ENCODE measurements around the gene DHX16.
"Not testable (repeated sequence)": the region's sequence is repeated elsewhere in the genome, so short reads cannot be mapped to it uniquely, and the experiment has no call there.

DHX16 gene

GRCh38 chr6:30682143-30683117, 9.6 kb upstream of the DHX16 start:
- in situ Hi-C loops (cut with HindIII; ENCODE audit: low pct_ligation_motif_present, low pct_unique_long_range_greater_than_20kb, low sequenced_read_pairs): no loop called here

GRCh38 chr6:30681766-30682142, 8.9 kb upstream of the DHX16 start:
- in situ Hi-C loops (cut with HindIII; ENCODE audit: low pct_ligation_motif_present, low pct_unique_long_range_greater_than_20kb, low sequenced_read_pairs): no loop called here
- DNase-seq: no peak

More at GRCh38 chr6:30682143-30683117, 9.6 kb upstream of the DHX16 start:
- peak; percentile 77 for DNase-seq

GRCh38 chr6:30679765-30680535, 7.1 kb upstream of the DHX16 start:
- no peak for DNase-seq
- in situ Hi-C loops (cut with HindIII; ENCODE audit: low pct_ligation_motif_present, low pct_unique_long_range_greater_than_20kb, low sequenced_read_pairs): no loop called here

GRCh38 chr6:30678964-30679726, 6.3 kb upstream of the DHX16 start:
- peak; percentile 73 for DNase-seq
- in situ Hi-C loops (cut with HindIII; ENCODE audit: low pct_ligation_motif_present, low pct_unique_long_range_greater_than_20kb, low sequenced_read_pairs): no loop called here

GRCh38 chr6:30676660-30677285, 4.0 kb upstream of the DHX16 start:
- in situ Hi-C loops (cut with HindIII; ENCODE audit: low pct_ligation_motif_present, low pct_unique_long_range_greater_than_20kb, low sequenced_read_pairs): no loop called here
- no peak for DNase-seq

GRCh38 chr6:30670760-30671527, 1.9 kb downstream of the DHX16 start:
- in situ Hi-C loops (cut with HindIII; ENCODE audit: low pct_ligation_motif_present, low pct_unique_long_range_greater_than_20kb, low sequenced_read_pairs): no loop called here
- no peak for DNase-seq

- DNase-seq; in situ Hi-C loops (cut with HindIII; ENCODE audit: low pct_ligation_motif_present, low pct_unique_long_range_greater_than_20kb, low sequenced_read_pairs): not testable (repeated sequence)
Observed at GRCh38 chr6:30666300-30666699, 6.5 kb downstream of the DHX16 start.

GRCh38 chr6:30664994-30665767, 7.6 kb downstream of the DHX16 start:
- in situ Hi-C loops (cut with HindIII; ENCODE audit: low pct_ligation_motif_present, low pct_unique_long_range_greater_than_20kb, low sequenced_read_pairs): no loop called here
- DNase-seq: no peak

- DNase-seq; in situ Hi-C loops (cut with HindIII; ENCODE audit: low pct_ligation_motif_present, low pct_unique_long_range_greater_than_20kb, low sequenced_read_pairs): not testable (repeated sequence)
Observed at GRCh38 chr6:30657922-30658321, 14.9 kb downstream of the DHX16 start.

GRCh38 chr6:30657454-30657853, 15.4 kb downstream of the DHX16 start:
- DNase-seq: no peak

GRCh38 chr6:30656513-30656912, 16.3 kb downstream of the DHX16 start:
- in situ Hi-C loops (cut with HindIII; ENCODE audit: low pct_ligation_motif_present, low pct_unique_long_range_greater_than_20kb, low sequenced_read_pairs): no loop called here

More at GRCh38 chr6:30657454-30657853, 15.4 kb downstream of the DHX16 start:
- in situ Hi-C loops (cut with HindIII; ENCODE audit: low pct_ligation_motif_present, low pct_unique_long_range_greater_than_20kb, low sequenced_read_pairs): no loop called here

GRCh38 chr6:30655743-30656094, 17.1 kb downstream of the DHX16 start:
- in situ Hi-C loops (cut with HindIII; ENCODE audit: low pct_ligation_motif_present, low pct_unique_long_range_greater_than_20kb, low sequenced_read_pairs): no loop called here
- no peak for DNase-seq

More at GRCh38 chr6:30656513-30656912, 16.3 kb downstream of the DHX16 start:
- no peak for DNase-seq

GRCh38 chr6:30654798-30655742, 17.7 kb downstream of the DHX16 start:
- in situ Hi-C loops (cut with HindIII; ENCODE audit: low pct_ligation_motif_present, low pct_unique_long_range_greater_than_20kb, low sequenced_read_pairs): no loop called here
- no peak for DNase-seq

GRCh38 chr6:30651143-30651542, 21.7 kb downstream of the DHX16 start:
- in situ Hi-C loops (cut with HindIII; ENCODE audit: low pct_ligation_motif_present, low pct_unique_long_range_greater_than_20kb, low sequenced_read_pairs): no loop called here
- no peak for DNase-seq

- DNase-seq: peak; percentile 57
- in situ Hi-C loops (cut with HindIII; ENCODE audit: low pct_ligation_motif_present, low pct_unique_long_range_greater_than_20kb, low sequenced_read_pairs): no loop called here
Observed at GRCh38 chr6:30647242-30648116, 25.3 kb downstream of the DHX16 start.

Measured in ACHN (cell line).